LoVo (cell line): ENCODE data around the gene PALLD.

Experiments used
- DNase-seq: peaks from one replicate; pipeline ENCODE4 v3.0.0-alpha.2; 2016; ENCODE audit warnings: low spot score

Gene PALLD

DNA sequence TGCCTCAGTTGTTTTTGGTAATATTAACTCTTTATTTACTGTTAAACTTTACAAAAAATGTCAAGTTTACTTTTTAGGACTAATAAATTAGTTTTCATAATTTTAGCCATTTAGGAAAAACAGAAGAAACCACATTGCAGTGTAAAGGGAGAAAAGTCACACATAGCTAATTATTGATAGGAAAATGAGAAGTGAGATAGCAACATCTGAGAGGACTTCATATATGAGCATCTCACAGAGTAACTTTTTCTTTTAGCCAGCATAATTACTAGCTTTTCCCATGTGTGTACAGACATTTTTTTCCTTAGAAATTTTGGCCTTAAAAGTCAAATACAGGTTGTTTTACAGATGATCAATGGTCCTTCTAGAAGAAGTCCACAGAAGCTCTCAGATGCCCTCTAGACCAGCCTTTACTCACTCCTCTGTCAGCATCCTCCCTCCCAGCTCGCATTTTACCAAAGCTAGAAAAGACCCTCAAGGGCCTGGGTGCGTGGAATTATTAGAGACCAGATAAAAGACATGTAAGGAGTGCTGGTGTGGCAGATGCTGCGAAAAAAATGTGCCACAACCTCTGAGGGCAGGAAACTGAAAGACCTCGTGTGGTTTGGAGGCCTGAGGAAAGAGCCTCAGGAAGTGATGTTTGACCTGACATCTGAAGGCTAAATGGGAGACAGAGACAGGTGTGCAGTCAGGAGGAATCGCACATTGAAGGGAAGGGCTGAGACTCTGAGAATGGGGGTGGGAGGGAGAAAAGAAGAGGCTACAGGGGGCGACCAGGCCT lies 356.3 kb downstream of the PALLD start:
- no peak for DNase-seq

- DNase-seq = no peak
These were observed 356.9 kb downstream of the PALLD start for GRCh38 chr4:168853770-168854169.

DNA sequence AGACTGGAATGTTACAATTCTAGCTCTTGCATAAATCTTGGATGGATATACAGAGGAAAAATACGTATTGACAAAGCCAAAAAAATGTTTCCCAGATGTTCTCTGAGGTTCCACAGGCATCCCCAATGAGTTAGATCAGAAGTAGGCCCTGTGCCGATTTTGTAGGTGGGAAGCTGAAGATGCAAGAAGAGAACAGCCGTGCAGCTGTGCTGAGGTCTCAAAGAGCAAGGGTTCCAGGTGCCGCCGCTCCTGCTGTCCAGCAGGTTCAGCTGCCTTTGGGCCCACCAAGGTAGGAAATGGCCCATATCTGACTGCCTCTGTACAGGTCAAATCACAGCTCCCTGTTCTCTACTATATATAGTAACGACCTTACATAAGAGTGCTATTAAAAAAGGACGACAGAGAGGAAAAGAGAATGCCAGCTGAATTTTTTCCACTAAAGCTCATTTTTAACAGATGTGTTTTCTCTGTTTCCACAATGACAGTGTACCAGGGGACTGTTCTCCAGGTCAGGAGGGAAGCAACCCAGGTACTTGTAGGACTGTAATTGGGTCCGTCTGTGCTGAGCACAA lies 357.6 kb downstream of the PALLD start:
- DNase-seq = no peak

DNA sequence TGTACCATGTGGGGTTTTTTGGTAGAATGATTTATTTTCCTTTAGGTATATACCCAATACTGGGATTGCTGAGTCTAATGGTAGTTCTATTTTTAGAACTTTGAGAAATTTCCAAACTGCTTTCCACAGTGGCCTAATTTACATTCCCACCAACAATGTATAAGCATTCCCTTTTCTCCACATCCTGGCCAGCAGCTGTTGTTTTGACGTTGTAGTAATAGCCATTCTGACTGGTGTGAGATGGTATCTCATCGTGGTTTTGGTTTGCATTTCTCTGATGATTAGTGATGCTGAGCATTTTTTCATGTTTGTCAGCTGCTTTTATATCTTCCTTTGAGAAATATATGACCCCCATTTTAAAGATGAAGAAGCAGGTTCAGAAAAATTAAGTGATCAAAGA lies 359.5 kb downstream of the PALLD start:
- no peak for DNase-seq

DNA sequence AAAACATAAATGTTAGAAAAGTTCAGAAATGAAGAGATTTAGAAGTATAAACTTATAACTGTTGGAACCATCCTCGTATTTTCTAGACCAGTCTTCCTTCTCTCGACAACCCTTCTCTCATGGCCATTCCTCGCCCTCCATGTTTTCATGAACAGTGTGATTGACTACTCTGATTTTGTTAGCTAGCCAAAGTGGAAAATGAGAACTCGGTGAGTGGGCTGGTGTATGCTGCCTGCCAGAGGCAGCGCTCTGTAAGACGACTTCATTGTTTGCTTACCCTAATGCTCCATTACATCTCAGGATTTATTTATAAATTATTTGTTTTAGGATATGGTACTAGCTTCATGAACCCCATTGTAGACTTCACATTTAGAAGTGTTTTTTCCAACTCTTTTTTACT lies 360.2 kb downstream of the PALLD start:
- no peak for DNase-seq

DNA sequence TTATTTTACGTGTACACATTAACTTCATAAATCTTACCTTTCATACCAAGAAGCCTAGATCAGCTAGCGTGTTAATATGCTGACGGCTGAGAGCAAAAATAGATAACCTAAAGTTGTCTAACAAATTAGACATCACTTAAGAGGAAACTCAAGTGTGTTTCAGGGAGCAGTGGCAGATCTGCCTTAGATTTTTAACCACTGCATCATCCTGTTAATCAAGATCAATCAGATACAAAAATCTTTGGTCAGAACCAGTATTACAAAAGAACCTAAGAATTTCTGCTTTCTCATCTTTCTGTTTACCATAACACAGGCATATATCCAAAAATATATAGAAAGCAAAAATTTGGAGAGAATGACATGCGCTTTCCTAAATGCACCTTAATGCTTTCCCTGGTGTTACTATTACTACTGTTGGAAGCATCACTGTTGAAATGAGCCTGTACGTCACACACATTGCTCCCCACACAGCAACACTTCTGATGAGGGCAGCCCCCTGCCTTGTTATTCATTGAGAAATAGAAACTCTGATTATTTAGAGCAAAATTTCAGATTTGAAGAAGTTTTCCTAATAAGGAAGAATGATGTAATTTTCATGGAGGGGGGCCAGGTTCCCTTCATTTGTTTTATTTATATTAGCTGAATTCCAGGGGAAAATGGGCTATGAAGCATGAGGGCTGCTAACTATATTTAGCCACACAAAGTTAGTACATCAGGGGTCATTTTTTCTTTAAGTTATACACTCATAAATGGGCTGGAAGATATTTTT lies 360.9 kb downstream of the PALLD start:
- DNase-seq = no peak

DNA sequence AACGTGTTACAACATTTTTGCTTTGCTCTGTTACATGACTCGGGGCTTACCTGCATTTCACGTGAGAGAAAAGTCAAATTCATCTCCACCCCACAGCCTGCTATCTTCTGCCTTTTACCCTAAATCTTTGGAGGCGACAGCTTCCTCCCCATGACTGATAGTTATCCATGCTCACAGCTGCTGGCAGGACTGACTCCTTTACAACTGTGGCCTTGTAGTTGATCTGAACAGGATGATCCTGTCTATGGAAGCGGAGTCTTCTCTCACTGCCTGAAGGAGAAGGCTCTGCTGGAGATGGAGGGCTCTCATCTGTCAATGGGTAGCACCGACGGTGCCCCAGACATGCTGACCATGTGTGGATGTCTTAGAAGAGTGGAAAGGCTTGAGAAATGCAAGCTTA lies 362.2 kb downstream of the PALLD start:
- no peak for DNase-seq

DNA sequence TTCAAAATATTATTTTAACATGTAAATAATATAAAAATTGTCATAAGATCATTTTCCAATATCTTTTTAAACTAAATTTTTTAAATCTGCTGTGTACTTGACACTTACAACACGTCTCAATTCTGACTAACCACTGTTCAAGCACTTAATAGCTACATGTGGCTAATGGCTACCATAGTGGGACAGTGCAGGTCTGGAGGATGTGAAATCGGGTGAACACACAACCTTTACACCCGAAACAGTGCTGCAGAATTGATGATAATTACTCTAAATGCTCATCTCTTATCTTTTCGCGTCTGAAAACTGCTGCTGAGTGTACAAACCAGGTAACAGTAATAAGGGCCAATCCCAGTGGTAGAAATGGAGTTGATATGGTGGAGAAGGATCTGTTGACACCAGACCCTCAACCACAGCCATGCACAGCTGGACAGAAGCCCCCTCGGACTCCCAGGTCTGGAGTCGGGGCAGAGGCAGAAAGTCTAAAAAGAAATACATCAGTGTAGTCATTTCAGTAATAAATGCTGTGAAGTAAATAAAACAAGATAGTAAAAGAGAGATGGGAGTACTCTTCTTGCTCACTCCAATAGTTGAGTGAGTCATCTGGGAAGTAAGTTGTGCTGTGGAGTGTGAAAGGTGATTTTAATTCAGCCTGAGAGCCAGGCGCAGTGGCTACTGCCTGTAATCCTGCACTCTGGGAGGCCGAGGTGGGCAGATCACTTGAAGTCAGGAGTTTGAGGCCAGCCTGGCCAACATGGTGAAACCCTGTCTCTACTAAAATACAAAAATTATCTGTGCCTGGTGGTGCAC lies 363.2 kb downstream of the PALLD start:
- DNase-seq = no peak

DNA sequence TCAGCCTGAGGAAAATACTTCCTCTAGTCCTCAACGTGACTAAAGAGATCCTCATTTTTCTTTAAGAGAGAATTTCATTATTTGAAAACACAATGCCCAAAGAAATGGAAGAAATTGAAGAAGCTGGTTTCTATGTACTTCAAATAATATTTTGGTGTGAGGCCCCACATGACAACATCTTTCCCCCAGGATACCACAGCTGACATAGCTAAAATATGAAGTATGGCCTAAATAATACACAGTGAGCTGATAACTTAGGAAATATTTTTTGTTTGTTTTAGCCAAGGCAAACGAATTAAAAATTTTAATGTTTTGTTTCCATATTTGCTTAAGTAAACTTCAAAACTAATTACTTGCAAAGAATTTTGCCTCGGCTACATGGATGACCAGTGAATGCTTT lies 364.0 kb downstream of the PALLD start:
- no peak for DNase-seq

DNA sequence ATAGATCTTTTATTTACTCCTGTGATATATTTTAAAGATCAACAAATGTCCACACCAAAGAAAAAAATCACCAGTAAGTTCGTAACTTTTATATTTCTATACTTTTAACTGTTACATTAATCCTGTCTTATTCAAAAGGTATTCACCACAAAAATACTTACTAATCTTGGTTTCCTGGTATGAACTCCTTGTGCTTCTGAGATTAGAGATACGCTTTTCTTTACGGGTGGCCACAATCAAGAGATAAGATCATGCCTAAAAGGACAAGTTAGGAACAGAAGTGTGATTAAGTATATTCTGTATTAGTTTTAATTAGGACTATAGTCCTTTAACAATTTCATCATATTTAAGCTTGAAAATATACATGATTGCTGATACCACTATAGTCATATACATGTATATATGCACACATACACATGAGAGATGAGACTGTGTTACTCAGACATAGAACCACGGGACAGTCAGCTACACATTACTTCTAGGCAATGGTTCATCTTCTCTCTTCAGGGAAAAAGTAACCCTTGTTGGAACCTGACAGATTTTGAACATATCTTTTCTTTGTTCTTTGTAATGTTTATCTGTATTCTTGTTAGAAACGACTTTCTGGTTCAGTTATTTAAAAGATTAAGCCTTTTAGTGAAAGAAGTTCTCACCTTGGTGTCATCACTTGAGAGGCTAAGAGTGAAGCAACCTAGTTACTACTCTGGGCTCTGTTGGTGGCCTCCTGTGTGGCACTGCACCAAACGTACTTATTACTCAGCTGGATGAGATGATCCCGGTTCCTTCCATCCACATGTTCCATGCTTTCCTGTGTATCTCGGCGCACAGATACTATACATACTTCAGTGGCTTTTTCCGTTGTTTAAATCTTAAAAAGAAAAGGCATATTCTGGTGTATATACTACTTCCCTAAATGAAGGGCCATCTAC lies 367.1 kb downstream of the PALLD start:
- DNase-seq = no peak

DNA sequence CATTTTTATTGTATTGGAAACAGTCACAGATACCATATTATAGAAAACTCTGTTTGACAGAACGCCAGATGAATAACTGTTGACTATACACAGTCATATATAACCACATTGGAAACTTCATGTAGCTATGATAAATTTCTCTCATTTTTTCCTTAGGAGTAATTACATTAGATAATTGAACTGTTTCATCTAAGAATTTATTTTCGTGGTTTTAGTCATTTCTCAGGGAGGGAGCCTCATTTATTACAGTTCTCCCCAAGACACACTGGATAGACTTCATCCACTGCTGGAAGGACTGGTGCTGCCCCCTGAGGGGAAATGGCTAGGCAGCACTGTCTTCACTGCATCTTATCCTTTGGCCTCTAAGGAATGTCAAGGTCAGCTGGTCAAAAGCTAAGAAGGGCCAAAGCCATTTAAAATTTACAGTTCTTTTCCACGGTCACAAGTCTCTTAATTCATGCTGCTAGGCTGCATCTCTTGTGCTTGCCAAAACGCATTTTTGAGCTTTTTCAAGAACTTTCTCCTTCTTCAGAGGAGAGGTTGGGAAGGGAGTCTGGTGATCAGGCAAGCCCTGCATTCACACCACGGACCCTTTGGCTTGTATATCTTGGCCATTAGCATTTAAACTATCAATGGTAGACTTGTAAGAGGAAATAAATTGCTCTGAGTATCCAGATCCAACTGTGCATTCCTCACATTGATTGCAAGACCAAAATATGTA lies 368.1 kb downstream of the PALLD start:
- DNase-seq = no peak

DNA sequence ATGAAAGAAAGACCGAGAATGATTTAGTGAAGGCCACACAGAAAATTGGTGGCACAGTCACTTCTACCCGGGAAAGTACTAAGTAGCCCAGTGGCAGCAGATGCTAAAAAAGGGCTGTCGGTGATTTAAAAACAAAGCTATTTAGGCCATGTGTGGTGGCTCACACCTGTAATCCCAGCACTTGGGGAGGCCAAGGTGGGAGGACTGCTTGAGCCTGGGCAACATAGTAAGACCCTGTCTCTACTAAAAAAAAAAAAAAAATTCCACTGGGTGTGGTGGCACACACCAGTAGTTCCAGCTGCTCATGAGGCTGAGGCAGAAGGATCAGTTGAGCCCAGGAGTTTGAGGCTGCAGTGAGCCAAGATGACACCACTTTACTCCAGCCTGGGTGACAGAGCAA lies 369.0 kb downstream of the PALLD start:
- no peak for DNase-seq

- DNase-seq = no peak
These were observed 369.8 kb downstream of the PALLD start for GRCh38 chr4:168866635-168867034.

GRCh38 chr4:168867128-168867527 lies 370.3 kb downstream of the PALLD start:
- no peak for DNase-seq

DNA sequence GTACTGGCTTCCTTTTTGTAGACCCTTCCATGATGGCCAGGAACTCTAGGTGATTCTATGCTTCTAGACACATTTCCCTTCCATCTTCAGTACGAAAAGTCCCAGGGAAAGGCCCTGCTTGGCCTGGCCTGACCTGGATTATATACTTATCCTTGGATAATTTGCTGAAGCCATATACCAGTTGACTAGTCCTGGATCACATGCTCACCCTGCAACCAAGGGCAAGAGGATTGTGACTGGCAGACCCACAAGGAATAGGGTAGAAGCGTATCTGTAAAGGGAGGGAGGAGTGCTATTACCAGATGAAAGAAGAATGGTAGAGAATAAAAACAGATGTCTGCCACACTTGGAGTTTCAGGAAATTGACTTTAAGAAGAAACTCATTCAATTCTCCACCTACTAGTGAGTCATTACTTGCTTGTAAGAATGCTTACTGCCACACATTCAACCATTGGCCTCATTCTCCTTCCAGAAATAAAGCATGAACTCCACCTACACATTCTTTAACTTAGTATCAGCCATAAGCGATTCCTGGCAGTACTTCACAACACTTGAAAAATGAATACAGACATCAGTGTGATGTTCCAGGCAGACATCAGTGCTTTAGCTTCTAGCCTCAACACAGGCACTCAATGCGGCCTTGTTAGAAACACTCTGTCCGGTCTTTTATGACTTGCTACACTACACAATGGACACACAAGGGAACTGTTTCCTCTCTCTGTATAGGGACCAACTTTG lies 371.4 kb downstream of the PALLD start:
- DNase-seq = no peak

GRCh38 chr4:168868802-168869201 lies 371.9 kb downstream of the PALLD start:
- no peak for DNase-seq

- no peak for DNase-seq
These were observed 373.2 kb downstream of the PALLD start for GRCh38 chr4:168870004-168870403.

GRCh38 chr4:168871632-168872031 lies 374.8 kb downstream of the PALLD start:
- DNase-seq = no peak

DNA sequence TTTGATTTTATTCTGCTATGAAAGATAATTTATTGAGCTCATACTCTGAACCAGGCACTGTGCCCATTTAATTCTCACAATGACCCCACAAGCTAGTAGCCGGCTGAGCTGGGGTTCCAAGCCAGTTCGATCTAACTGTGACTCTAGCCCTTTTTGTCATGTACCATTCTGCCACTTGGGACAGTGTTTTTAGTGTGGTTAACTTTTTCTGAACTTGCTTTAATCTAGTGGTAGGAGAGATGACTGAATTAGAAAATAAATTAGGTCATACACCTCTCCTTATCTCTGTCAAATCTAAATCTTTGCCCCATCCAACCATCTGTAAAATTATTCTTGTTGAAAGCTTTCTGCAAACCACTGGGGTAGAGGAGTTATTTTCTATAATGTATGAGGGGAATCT lies 377.2 kb downstream of the PALLD start:
- DNase-seq = no peak

GRCh38 chr4:168876106-168876505 lies 379.3 kb downstream of the PALLD start:
- no peak for DNase-seq
